Panc1 (cell line): ENCODE measurements around the gene ENGASE. TPM values are rescaled to one million over a fixed set of nuclear protein-coding genes. Genes with fewer than 3 reads are reported as not detected.

ENCODE experiments used
- ATAC-seq: fragments of 200-7000 bp; cut with Tn5 transposase; 2 replicates; pipeline ENCODE4 v1.9.1; 2020; ENCODE audit warnings: mild to moderate bottlenecking, moderate library complexity
- BruUV-seq: library from RNA; stranded (reverse); fragments of 400-500 nt; replicated peaks from 2 replicates; lab custom pipeline; 2021; lab: Mats Ljungman, UMichigan
- CTCF ChIA-PET: fragments of 300-600 bp; sonication (Branson Sonifier 250); formaldehyde crosslinking; loops from one replicate; lab custom pipeline; 2022; ENCODE audit warnings: antibody characterized with exemption; lab: Charles Lee
- POLR2A ChIA-PET: fragments of 300-600 bp; sonication (Branson Sonifier 250); formaldehyde crosslinking; loops from one replicate; lab custom pipeline; 2022; ENCODE audit warnings: antibody characterized with exemption; lab: Charles Lee
- DNase-seq: peaks from one replicate; pipeline ENCODE4 v3.0.0-alpha.2; 2010; ENCODE audit warnings: low read depth, low spot score
- H3K27ac ChIP-seq: 2 replicates; pipeline ENCODE4 v1.5.1; 2011; ENCODE audit warnings: mild to moderate bottlenecking, low read length, inconsistent platforms
- H3K27me3 ChIP-seq: fragments of 200-500 bp; sonication (Bioruptor generic); 2 replicates; pipeline ENCODE4 v1.6.0; 2014; ENCODE audit warnings: low read length, inconsistent platforms; ENCODE audit not compliant: control insufficient read depth, insufficient read depth
- H3K36me3 ChIP-seq: fragments of 200-500 bp; sonication (Bioruptor generic); 2 replicates; pipeline ENCODE4 v1.5.1; 2014; ENCODE audit warnings: inconsistent platforms, mild to moderate bottlenecking, low read length, moderate library complexity; ENCODE audit not compliant: control insufficient read depth, insufficient read depth
- H3K4me1 ChIP-seq: 2 replicates; pipeline ENCODE4 v1.5.1; 2011; ENCODE audit warnings: inconsistent platforms, mild to moderate bottlenecking, low read length, moderate library complexity; ENCODE audit not compliant: control insufficient read depth, insufficient read depth
- H3K4me3 ChIP-seq, 2 experiments: 2 replicates each; pipeline ENCODE4 v1.5.1; 2011 to 2012; ENCODE audit warnings: low read depth in 2 of 2, low read length in 2 of 2, mild to moderate bottlenecking in 2 of 2, inconsistent platforms in 1 of 2, moderate library complexity in 1 of 2
- H3K9me3 ChIP-seq: fragments of 200-500 bp; sonication (Bioruptor generic); 2 replicates; pipeline ENCODE4 v1.5.1; 2014; ENCODE audit warnings: low read depth, mild to moderate bottlenecking, inconsistent platforms, low read length, moderate library complexity; ENCODE audit not compliant: control insufficient read depth, insufficient read depth
- POLR2AphosphoS5 ChIP-seq: IDR thresholded peaks from 2 replicates; pipeline ENCODE4 v1.6.1; 2012; ENCODE audit warnings: mild to moderate bottlenecking, low read depth, low read length, moderate library complexity
- SIN3A ChIP-seq: IDR thresholded peaks from 2 replicates; pipeline ENCODE4 v1.6.1; 2012; ENCODE audit warnings: low read depth, mild to moderate bottlenecking, low read length, moderate library complexity, borderline replicate concordance; ENCODE audit not compliant: insufficient read depth
- TCF7L2 ChIP-seq: IDR thresholded peaks from 2 replicates; pipeline ENCODE4 v1.6.1; 2011; ENCODE audit warnings: mild to moderate bottlenecking, low read depth, low read length, inconsistent platforms
- in situ Hi-C: cut with HindIII; loops from 2 replicates; pipeline ENCODE4 v1.10.0; 2016; ENCODE audit warnings: low sequenced_read_pairs, low pct_unique_long_range_greater_than_20kb
- intact Hi-C: fragments of 100-400 bp; cut with micrococcal nuclease; formaldehyde crosslinking; loops from one replicate; pipeline ENCODE4 v1.10.0; 2022; ENCODE audit not compliant: unreplicated experiment
- total RNA-seq: library from RNA; stranded (reverse); gene quantifications from one replicate; pipeline ENCODE4 v1.2.1, GENCODE V29; 2021; ENCODE audit not compliant: unreplicated experiment
- TF ChIP-seq, protein P1 (sequence below), 2 experiments: IDR thresholded peaks; 2 replicates each; pipeline ENCODE4 v1.6.1; 2011 to 2012; ENCODE audit warnings: low read depth in 2 of 2, control low read depth in 1 of 2, low read length in 1 of 2, mild to moderate bottlenecking in 1 of 2, moderate library complexity in 1 of 2; ENCODE audit not compliant: insufficient read depth in 1 of 2
- TF ChIP-seq, protein P2 (sequence below): fragments of 450-650 bp; IDR thresholded peaks from 2 replicates; pipeline ENCODE4 v1.5.1; 2017; ENCODE audit warnings: mild to moderate bottlenecking

Gene ENGASE
- total RNA-seq, 1 experiment from 2014 or later = 32.3 TPM

DNA sequence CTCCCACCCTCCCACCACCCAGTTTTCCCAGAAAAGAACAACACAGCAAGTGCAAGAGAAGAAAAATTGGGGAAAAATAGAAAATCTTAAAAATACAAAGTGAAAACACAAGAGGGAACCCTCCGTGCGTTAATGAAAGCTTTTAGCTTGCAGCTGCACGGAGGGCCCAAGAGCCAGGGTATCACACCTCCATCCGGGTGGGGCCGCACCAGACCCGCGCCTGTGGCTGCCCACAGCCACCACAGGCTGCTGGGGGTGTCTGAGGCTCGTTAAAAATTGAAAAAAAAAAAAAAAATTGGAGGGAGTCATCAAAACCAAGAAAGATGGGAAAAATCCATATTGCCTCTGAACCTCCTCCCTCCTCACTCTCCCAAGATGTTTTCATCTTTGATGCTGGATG is 18.6 kb downstream of the ENGASE start:
- DNase-seq = no peak
- Histone ChIP-seq H3K27me3 (peaks cover 4% of the 10 kb centered on the region; the same call in 1 of the 2 replicates), H3K36me3 (no peaks in the 10 kb centered on the region), H3K27ac (no peak overlapping the region), H3K9me3 (no peaks in the 10 kb centered on the region), H3K4me3 (no peak overlapping the region), H3K4me1 (no peaks in the 10 kb centered on the region)
- ChIA-PET CTCF (interaction anchor here (0.6 to 0.7 kb wide), 4 partner anchors 26 to 308 kb away, joined by 5 to 7 read pairs (median 6); no protein-coding TSS in a partner anchor), POLR2A (no interaction called here)
- in situ Hi-C loops = no loop called here
- no TSS peak for BruUV-seq
- TF ChIP-seq SIN3A = no peak
- TF ChIP-seq, protein P1, sequence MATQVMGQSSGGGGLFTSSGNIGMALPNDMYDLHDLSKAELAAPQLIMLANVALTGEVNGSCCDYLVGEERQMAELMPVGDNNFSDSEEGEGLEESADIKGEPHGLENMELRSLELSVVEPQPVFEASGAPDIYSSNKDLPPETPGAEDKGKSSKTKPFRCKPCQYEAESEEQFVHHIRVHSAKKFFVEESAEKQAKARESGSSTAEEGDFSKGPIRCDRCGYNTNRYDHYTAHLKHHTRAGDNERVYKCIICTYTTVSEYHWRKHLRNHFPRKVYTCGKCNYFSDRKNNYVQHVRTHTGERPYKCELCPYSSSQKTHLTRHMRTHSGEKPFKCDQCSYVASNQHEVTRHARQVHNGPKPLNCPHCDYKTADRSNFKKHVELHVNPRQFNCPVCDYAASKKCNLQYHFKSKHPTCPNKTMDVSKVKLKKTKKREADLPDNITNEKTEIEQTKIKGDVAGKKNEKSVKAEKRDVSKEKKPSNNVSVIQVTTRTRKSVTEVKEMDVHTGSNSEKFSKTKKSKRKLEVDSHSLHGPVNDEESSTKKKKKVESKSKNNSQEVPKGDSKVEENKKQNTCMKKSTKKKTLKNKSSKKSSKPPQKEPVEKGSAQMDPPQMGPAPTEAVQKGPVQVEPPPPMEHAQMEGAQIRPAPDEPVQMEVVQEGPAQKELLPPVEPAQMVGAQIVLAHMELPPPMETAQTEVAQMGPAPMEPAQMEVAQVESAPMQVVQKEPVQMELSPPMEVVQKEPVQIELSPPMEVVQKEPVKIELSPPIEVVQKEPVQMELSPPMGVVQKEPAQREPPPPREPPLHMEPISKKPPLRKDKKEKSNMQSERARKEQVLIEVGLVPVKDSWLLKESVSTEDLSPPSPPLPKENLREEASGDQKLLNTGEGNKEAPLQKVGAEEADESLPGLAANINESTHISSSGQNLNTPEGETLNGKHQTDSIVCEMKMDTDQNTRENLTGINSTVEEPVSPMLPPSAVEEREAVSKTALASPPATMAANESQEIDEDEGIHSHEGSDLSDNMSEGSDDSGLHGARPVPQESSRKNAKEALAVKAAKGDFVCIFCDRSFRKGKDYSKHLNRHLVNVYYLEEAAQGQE (IDR thresholded peaks at IDR 0.05; ENCODE audit: insufficient read depth in 1 of 2, low read depth in 2 of 2, low read length in 1 of 2) = no peak
- no peak for ATAC-seq
- intact Hi-C loops = loop anchor here (5.0 kb wide), 1 partner anchor 74 kb away; no protein-coding TSS in a partner anchor

DNA sequence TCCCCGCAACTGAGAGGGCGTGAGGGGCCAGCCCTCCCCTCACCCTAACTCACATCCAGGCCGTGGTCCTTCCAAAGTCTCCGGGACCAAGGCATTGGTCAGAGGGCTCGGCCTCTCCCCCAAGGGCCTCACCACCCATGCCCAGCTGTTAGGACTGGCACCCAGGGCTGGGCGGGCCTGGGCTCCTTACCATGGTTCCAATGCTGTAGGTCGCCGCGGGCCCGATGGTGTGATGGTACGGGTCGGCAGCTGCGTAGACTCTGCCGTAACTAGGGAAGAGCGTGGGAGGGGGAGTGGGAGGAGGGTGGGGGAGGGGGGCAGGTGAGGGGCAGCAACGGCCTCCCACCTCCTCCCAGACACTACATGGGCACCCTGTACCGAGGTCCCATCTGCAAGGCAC is 19.6 kb downstream of the ENGASE start:
- Histone ChIP-seq H3K27me3 (peaks cover 4% of the 10 kb centered on the region; the same call in 1 of the 2 replicates), H3K4me1 (no peaks in the 10 kb centered on the region), H3K27ac (no peak overlapping the region), H3K4me3 (no peak overlapping the region), H3K36me3 (no peaks in the 10 kb centered on the region), H3K9me3 (no peaks in the 10 kb centered on the region)
- ChIA-PET POLR2A (no interaction called here), CTCF (interaction anchor here (0.6 kb wide), 2 partner anchors 47 to 52 kb away, joined by 4 read pairs; no protein-coding TSS in a partner anchor)
- DNase-seq (no peak), ATAC-seq (no peak)
- in situ Hi-C loops = no loop called here
- BruUV-seq = no TSS peak
- TF ChIP-seq POLR2AphosphoS5 (no peak), SIN3A (no peak), TCF7L2 (no peak)
- TF ChIP-seq, protein P1 (IDR thresholded peaks at IDR 0.05; ENCODE audit: insufficient read depth in 1 of 2, low read depth in 2 of 2, low read length in 1 of 2) = no peak
- TF ChIP-seq, protein P2, sequence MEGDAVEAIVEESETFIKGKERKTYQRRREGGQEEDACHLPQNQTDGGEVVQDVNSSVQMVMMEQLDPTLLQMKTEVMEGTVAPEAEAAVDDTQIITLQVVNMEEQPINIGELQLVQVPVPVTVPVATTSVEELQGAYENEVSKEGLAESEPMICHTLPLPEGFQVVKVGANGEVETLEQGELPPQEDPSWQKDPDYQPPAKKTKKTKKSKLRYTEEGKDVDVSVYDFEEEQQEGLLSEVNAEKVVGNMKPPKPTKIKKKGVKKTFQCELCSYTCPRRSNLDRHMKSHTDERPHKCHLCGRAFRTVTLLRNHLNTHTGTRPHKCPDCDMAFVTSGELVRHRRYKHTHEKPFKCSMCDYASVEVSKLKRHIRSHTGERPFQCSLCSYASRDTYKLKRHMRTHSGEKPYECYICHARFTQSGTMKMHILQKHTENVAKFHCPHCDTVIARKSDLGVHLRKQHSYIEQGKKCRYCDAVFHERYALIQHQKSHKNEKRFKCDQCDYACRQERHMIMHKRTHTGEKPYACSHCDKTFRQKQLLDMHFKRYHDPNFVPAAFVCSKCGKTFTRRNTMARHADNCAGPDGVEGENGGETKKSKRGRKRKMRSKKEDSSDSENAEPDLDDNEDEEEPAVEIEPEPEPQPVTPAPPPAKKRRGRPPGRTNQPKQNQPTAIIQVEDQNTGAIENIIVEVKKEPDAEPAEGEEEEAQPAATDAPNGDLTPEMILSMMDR = no peak
- intact Hi-C loops = loop anchor here (5.0 kb wide), 1 partner anchor 73 kb away; no protein-coding TSS in a partner anchor
